Stimulated activated naive CD8-positive, alpha-beta T cell treated with anti-CD3 and anti-CD28 coated beads, Interleukin-15, Interleukin-2, amounts not matched to agents 100 U/mL and 50 U/mL, for 24 hours (primary cell): ENCODE results near the gene HAPLN3.

Experiments
- ATAC-seq: fragments of 150-1000 bp; cut with Tn5 transposase; one replicate; pipeline ENCODE4 v1.10.0; 2021
- DNase-seq: peaks from one replicate; pipeline ENCODE4 v3.0.0; 2021

HAPLN3 gene

DNA sequence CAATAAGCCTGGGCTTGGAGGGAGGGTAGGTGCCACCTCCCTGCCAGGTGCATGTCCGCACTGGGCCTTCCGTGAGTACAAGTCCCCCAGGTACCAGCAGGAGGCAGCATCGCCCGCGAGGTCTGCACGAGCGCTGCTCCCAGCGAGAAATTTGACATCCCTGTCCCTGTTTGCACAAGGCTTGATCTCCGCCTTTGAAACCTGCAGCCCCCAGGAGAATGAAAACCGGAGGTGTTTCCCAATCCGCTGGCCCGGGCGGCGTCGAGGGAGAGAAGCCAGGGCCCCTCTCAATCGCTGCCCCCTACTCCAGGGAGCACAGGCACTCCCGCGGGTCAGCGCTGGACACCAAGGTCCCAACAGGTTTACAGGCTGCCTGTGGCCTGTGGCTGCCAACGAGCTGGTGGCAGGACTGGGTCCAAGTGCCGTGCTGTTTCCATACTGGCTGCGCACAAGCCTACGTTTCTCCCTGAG lies 961 bp downstream of the HAPLN3 start:
- ATAC-seq (peak; percentile 51), DNase-seq (peak; percentile 89)

GRCh38 chr15:88891540-88892254 lies 3.6 kb downstream of the HAPLN3 start:
- no peak for DNase-seq
- ATAC-seq, result no peak

DNA sequence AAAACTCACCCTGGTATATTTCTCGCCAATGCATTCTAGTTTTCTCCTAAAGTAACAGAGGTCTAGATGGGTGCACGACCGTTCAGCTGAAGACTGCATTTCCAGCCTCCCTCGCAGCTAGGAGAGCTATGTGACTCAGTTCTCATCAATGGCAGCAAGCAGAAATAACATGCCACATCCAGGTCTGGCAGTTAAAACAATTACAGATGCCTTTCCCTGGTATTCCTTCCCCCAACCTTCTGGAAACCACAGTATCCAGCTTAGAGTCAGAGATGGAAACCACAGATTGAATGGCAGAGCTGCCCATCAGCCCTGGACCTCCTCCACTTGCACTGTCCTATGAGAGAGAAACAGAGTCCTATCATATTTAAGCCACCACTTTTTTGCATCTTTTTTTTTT lies 4.8 kb downstream of the HAPLN3 start:
- no peak for ATAC-seq

GRCh38 chr15:88888719-88889118 lies 6.6 kb downstream of the HAPLN3 start:
- no peak for DNase-seq
- ATAC-seq, result no peak

More for the DNA sequence above, 4.8 kb downstream of the HAPLN3 start:
- no peak for DNase-seq

GRCh38 chr15:88887068-88887580 lies 8.2 kb downstream of the HAPLN3 start:
- ATAC-seq, result no peak
- no peak for DNase-seq

GRCh38 chr15:88882785-88883184 lies 12.6 kb downstream of the HAPLN3 start:
- DNase-seq, result no peak
- no peak for ATAC-seq

GRCh38 chr15:88881775-88882174 lies 13.6 kb downstream of the HAPLN3 start:
- DNase-seq (no peak), ATAC-seq (no peak)

- ATAC-seq (no peak), DNase-seq (no peak)
Measured at GRCh38 chr15:88880944-88881740, 14.2 kb downstream of the HAPLN3 start.

GRCh38 chr15:88878720-88879184 lies 16.6 kb downstream of the HAPLN3 start:
- peak; percentile 57 for DNase-seq
- peak; percentile 63 for ATAC-seq

- ATAC-seq, result no peak
- DNase-seq, result no peak
Measured at GRCh38 chr15:88877906-88878305, 17.4 kb downstream of the HAPLN3 start.

- DNase-seq (no peak), ATAC-seq (no peak)
Measured at GRCh38 chr15:88877415-88877814, 17.9 kb downstream of the HAPLN3 start.

- DNase-seq (no peak), ATAC-seq (no peak)
Measured at GRCh38 chr15:88876573-88876972, 18.8 kb downstream of the HAPLN3 start.

- no peak for ATAC-seq
- no peak for DNase-seq
Measured at GRCh38 chr15:88874684-88875083, 20.7 kb downstream of the HAPLN3 start.

DNA sequence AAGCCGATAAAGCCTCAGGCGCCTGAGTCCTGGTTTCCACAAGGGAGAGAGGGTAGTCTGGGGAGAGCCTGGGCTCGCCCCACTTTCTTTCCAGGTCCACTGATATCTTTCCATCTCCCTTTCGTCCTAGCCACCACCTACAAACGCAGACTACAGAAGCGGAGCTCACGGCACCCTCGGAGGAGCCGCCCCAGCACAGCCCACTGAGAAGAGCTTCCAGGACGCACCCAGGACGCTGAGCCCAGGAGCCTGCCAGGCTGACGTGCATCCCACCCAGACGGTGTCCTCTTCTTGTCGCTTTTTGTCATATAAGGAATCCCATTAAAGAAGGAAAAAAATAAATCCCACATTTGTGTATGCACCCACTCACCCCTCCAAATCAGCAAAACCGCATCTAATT lies 21.1 kb downstream of the HAPLN3 start:
- ATAC-seq (no peak), DNase-seq (no peak)

GRCh38 chr15:88873786-88874185 lies 21.6 kb downstream of the HAPLN3 start:
- ATAC-seq (no peak), DNase-seq (no peak)

DNA sequence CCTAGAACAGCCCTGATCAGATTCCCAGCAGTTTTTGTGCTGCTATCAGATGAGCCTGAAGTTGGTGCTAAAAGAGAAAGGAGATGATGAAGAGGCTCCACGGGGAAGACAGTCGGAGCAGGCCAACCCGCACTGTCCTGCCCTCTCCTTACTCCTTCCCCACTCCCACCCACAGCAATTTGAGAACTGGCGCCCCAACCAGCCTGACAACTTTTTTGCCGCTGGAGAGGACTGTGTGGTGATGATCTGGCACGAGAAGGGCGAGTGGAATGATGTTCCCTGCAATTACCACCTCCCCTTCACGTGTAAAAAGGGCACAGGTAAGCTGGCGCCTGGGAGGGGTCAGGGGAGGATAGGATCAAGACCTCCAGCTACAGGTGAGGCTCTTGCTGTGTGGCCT lies 22.6 kb downstream of the HAPLN3 start:
- DNase-seq, result no peak
- ATAC-seq, result no peak

DNA sequence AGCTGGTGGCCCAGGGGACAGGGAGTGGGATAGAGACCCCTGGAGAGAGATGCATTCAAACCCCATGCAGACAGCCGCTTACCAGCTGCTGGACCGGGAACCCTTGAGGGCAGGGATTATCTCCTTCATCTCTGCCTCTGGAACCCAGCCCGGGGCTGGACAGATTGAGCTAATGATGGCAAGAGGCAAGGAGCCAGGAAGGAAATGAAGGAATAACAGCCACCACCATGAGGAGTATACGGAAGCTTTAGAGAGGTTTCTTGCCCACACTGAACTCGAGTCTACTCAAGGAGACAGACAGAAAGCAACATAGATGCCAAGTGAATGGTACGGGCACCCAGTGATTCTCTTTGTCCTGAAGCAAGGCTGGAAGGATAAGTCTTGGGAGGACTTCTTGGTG lies 23.2 kb downstream of the HAPLN3 start:
- DNase-seq, result no peak
- no peak for ATAC-seq

- DNase-seq (no peak), ATAC-seq (no peak)
Measured at GRCh38 chr15:88871313-88871712, 24.0 kb downstream of the HAPLN3 start.

GRCh38 chr15:88866295-88866881 lies 29.0 kb downstream of the HAPLN3 start:
- ATAC-seq (no peak), DNase-seq (no peak)

DNA sequence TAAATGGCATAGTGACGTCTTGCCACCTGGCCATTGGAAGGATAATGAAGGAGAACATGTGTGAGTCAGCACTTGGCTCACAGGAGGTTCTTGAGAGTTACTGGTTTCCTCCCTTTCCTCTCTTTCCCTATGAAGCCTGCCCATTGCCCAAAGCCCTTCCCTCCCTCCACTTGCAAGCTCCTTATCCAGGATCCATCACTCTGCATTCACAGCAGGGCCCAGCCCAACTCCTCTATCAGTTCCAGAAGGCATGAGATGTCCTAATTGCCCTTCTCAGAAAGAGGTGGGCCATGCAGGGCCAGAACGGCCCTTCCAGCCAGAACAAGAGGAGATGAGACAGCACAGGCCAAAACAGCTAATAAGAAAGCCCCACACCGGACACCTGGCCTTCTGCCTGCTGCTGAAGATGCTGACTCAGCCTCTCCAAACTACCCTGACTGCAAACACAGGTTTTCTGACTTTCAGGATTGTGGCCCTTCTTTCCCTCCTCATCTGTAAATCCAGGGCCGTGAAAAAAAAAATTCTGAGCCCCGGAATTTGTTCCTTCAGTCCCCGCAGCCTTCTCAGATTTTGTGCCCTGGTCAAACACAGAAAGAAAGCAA lies 29.7 kb downstream of the HAPLN3 start:
- DNase-seq (no peak), ATAC-seq (no peak)

GRCh38 chr15:88864861-88865497 lies 30.4 kb downstream of the HAPLN3 start:
- no peak for DNase-seq
- no peak for ATAC-seq

DNA sequence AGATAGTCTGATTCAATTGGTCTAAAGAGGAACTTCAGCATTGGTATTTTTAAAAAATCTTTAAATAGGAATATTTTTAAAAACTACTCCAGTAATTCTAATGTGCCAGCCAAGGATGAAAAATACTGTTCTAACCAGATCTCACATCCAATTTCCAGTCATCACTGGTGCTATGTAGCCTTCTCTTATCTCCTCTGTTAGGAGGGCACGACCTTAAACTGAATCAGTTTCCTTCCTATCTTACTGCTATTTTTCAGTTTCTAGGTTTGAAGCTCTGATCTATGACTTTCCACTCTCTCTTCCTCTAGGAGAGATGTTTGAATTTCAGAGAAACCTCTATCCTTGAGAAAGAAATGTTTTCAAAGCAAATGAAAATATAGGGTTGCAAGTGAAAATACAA lies 31.9 kb downstream of the HAPLN3 start:
- DNase-seq, result no peak
- no peak for ATAC-seq
